ENCODE results near the gene ERVMER34-1.

The ERVMER34-1 gene

DNA sequence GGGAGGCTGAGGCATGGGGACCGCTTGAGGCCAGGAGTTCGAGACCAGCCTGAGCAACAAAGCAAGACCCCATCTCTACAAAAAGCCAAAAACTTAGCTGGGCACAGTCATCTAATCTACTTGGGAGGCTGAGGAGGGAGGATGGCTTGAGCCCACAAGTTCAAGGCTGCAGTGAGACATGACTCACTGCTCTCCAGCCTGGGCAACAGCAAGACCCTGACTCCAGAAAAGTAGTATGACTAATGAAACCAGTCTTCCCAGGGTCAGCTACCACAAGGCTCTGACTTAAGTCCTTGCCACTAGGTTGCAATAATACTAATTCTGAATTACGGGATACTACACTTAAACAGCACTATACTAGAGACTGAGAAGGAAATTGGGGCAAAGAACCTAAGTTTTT is 33.1 kb downstream of the ERVMER34-1 start:
- no peak for DNase-seq

DNA sequence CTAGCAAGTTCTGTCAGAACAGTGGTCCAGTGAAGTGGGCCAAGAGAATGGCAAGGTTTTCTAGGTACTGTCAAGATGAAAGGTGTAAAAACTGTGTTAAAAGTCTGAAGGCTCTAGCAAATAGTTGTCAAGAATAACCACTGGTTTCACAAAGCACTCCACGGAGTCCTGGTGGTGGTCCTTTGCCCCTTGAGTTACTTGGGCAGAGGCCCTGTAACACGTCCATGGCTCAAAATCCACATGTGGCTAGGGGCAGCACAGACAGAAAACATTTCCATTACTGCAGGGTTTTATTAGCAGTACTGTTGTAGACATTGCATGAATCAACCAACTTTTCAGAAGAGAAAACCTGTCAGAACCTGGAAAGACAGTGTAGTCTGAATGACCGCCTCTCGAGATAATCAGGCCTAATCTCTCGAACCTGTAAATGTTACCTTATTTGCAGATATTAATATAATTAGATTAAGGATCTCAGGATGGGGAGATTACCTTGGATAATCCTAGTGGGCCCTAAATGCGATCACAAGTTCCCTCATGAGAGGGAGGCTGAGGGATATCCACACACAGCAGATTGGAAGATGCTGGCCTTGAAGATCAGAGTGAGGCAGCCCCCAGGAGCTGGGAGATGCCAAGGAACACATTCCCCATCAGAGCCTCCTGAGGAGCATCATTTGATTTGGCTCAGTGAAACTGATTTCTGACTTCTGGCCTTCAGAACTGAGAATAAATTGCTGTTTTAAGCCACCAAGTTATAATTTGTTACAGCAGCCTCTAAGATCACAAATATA is 34.7 kb downstream of the ERVMER34-1 start:
- no peak for DNase-seq

DNA sequence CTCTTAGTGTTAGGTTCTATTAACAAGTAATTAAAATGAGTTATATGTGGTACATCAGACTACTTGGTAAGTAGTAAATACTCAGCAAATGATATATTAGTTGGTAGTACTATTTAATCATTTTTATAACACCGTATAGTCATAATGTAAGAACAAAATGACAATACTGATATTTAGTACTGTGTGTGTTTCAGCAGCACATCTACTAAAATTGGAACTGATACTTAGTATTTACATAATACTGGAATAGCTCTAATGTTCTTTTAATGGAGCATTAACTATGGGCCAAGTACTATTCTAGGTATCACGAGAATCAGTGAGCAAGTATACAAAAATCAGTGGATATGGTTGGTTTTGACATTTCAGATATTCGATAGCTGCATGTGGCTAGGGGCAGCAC is 35.3 kb downstream of the ERVMER34-1 start:
- DNase-seq, result no peak

DNA sequence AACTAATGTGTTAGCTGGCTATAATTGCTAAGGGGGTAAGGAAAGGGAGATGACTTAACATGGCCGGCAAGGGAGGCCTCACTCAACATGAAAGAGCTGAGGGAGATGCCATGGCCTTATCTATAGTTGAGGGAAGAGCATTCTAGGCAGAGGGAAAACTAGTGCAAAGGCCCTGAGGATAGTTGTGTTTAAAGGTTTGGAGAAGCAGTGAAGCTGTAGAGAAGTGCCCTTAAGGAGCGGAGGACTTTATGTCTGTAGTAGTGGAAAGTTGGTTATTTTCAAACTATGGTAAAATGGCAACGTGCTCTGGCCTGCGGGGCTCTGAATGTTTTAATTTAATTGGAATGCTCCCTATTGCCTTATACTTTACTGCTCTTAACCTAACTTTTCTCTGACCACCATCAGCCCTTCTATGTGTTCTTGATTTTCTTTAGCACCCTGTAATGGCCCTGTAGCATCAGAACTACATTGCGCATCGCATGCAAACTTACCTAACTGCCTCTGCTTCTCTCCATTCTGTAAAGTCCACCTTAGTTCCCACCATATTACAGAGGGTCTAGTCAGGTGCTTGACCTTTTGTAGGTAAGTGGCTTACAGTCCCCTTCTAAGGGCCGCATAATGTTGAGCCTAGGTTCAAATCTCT is 35.8 kb downstream of the ERVMER34-1 start:
- no peak for DNase-seq

DNA sequence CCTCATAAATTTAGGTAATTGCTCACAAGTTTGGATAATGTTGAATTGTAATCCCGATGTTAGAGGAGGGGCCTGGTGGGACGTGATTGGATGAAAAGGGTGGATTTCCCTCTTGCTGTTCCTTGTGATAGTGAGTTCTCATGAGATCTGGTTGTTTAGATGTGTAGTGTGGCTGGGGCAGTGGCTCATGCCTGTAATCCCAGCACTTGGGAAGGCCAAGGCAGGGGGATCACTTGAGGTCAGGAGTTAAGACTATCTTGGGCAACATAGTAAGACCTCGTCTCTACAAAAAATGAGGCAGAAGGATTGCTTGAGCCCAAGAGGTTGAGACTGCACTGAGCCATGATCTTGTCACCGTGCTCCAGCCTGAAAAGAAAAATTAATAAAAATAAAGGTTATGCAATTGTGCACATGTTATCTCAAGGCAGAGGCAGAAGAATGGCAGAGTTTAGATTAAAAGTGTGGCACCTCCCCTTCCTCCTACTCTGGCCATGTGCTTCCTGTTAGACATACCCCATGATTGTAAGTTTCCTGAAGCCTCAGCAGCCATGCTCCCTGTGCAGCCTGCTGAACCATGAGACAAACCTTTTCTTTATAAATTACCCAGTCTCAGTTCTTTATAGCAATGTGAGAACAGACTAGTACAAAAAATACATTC is 36.5 kb downstream of the ERVMER34-1 start:
- peak in 1 of 5 experiments; percentile 46 for DNase-seq

DNA sequence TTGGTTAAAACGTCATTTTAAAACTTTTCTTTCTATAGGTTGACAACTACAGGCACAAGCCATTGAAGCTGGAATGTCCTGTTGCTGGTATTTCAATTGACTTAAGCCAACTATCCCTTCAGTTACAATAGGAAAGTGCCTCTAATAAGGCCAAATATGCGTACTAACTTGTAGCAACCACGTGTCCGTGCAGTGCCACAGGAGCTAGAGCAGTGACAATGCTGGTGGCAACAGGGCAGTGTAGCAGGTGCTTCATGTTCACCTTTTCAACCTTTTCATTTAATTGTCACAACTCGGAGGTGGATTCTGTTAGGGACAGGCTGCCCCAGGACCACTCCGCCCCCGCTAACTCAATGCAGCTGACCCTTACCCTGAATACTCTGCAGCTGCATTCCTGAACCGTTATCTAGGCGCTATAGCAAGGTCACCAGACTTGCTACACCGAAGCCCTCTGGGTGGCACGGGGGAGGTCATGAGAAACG is 37.7 kb downstream of the ERVMER34-1 start:
- DNase-seq, result peak in 1 of 5 experiments; percentile 42

DNA sequence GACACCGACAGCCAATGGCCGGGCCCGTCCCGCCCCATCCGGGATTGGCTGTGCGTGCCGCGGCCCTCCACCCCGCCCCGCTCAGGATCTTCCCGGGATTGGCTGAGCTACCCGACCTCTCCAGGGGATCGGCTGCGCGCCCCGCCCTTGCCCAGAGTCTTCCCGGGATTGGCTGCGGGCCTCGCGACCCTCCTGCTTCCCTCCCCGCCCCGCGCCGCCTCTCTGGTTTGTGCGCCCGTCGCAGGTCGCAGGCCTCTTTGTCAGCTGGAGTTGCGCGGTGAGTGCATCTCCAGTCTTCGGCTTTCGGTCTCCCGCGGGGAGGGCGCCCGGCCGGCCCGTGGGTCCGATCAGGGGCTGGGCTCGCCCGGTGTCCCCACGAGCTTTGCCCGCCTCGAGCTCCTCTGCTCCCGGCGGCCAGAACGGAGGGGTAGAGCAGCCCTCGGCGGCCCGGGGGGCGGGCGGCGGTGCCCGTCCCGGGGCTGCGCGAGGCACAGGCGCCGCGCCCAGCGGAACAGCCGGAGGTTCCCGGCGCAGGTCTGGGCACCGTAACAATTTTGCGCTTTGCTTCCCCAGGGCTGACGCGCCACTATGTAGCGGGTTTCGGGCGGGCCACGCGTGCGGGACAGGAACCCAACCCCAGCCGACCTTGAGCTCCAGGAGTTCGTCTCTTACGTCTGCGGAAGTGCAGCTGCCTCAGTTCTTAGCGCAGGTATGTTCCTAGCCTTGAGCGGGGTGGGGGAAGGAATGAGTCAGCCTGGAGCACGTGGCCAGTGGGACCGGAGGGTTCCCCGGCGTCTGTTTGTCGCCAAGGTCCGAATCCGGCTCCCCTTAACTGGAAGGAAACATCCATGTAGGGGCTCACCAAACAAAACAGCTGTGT is 38.7 kb downstream of the ERVMER34-1 start:
- peak; percentile 89 to 100 (median 96) for DNase-seq

DNA sequence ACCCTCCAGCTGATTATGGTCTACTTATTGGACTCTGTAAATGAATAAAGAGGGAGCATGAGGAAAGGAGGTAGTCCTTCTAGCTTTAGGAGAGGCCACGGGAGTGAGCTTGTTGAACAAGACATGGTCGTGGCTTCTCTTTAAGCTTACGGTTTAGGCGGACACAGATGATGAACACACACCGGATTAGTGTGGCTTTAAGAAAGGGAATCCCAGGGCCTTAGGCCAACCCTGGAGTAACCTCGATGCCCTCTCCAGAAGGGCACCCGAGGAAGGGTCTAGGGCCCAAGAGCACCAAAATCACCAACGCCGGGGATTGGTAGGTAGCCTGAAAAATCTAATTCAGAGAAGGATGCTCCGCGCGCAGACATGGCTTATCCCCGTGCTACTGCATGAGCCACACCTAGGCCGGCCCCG is 39.4 kb downstream of the ERVMER34-1 start:
- DNase-seq, result no peak

DNA sequence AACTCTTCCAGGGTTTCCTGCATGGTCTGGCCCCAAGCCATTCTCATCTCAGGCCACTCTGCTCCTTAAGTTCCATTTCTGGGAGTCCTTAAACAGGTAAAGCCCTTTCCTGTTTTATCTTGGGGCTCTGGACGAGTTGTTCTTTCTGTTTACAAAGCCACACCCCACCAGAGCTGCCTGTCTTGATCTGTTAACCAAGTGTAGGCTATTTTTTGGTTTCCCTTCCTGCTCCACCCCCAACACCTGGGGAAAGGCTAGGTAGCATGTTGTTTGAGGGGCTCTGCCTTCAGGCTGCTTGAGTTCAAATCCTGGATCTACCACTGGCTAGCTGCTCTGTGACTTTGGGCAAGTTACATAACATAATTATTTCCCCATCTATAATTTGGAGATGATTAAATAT is 40.0 kb downstream of the ERVMER34-1 start:
- no peak for DNase-seq

DNA sequence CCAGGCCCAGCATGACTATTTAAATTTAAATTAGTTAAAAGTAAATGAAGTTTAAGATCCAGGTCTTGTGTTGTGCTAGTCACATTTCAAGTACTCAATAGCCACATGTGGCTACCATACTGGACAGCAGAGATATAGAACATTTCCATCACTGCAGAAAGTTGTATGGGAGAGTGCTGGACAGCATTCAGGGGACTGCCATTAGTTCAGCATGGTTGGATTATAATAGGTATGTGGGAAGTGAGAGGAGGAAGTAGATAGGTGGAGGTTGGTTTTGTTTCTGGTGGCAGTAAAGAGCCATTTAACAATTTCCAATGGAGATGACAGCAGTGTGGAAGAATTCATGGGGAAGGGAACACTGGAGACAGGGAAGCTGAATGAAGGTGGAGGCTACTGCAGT is 42.1 kb downstream of the ERVMER34-1 start:
- no peak for DNase-seq

DNA sequence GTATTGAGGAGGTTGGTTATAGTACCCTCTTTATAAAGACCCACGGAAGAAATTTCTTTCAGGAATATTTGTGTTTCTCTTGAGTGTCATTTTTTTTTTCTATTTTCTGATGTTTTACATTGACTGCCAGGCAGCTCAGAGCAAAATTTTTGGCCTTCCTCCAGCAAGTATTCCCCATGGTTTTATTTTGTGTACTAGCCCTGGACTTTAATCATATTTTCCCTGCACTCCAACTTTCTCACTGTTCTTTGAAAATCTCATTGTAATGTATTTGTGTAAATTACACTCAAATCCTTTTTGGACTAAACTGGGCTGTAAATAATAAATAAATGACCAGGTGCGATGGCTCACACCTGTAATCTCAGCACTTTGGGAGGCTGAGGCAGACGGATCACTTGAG is 46.6 kb downstream of the ERVMER34-1 start:
- DNase-seq, result no peak

DNA sequence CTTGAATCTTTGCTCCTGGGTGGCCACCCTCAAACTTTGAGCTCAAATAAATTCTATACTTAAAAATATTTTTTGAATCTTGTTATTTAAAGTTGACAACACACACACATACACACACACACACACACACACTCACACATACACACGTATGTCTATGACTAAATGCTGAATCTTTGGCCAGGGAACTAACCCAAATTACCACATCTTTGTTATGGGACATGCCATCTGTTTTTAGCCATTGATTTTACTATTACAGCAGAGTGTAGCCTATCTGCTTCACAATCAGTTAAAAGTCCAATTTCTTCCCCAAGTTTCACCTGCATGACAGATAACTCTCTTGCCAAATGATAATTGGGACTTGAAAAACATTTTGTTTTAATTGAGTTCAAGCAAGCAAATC is 47.1 kb downstream of the ERVMER34-1 start:
- no peak for DNase-seq

DNA sequence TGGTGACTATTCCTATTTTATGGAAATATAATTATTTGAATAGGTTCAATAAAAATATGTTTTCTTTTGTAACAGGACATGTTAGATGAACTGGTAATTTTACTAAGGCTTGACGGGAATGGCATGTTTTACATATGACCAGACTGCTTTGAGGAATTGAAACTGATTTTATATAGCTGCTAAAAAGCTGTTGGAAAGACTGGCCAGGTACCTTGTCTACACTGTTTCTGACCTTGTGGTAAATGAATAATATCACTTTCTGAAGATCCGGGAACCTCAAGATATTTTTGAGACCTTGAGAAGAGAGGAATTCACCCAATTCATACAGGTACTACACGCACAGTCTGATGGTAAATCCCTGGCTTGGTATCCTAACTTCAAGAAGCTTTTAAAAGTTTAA is 50.0 kb downstream of the ERVMER34-1 start:
- DNase-seq, result no peak

DNA sequence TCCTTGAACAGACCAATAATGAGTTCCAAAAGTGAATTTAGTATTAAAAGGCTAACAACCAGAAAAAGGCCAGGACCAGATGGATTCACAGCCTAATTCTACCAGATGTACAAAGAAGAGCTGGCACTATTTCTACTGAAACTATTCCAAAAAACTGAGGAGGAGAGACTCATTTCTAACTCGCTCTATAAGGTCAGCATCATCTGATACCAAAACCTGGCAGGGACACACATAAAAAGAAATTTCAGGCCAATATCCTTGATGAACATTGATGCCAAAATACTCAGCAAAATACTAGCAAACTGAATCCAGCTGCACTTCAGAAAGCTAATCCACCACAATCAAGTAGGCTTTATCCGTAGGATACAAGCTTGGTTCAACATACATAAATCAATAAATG is 56.3 kb downstream of the ERVMER34-1 start:
- no peak for DNase-seq

DNA sequence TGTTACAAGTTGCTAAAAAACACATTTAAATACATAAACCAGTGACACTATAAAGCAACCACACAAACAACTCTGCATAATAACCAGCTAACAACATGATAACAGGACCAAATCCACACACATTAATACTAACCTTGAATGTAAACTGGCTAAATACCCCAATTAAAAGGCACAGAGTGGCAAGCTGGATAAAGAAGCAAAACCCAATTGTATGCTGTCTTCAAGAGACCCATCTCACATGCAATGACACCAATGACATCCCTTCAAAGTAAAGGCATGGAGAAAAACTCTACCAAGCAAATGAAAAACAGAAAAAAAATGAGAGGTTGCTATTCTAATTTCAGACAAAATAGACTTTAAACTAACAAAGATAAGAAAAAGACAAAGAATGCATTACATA is 57.7 kb downstream of the ERVMER34-1 start:
- DNase-seq, result no peak

All from T-helper 2 cell (primary cell).